NCI-H2171 treated with DMSO at 0.1 percent for 48 hours (cell line): ENCODE results near the gene PLCL1.

Experiments used
- DNase-seq: peaks from one replicate; lab custom pipeline; 2025; lab: John Stamatoyannopoulos, UW

The PLCL1 gene

GRCh38 chr2:197857476-197858107, 53.2 kb downstream of the PLCL1 start:
- DNase-seq, result no peak

GRCh38 chr2:197858607-197859140, 54.3 kb downstream of the PLCL1 start:
- no peak for DNase-seq

DNA sequence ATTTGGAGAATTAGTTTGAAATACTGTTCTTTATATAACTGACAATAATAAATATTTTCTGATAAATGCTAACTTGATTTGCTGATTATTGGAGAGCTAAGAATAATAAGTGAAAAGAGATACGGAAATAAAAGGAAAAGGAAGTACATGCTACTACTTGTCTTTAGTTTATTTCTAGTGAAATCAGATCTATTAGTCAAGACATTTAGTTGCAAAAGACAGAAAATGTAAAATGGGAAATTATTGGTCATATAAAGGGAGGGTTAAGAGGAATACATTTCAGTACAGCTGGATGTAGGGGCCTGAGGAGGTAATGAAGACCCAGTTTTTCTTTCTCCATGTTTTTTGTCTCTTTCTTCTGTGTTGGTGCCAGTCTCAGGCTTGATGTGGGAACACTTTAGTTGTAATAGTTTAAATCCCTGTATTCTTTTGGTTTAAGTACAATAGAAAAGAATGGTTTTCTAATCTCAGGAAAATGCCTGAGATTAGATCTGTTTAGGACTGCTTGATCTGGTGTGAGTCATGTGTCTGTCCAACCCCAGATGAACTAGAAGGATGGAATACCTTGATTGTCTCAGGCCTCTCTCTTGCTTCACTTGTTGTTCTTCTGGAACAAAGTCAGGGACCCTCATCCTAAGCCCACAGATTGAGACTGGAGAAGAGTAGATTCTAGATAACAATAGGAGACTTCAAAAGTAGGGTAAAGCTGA, 58.0 kb downstream of the PLCL1 start:
- no peak for DNase-seq

GRCh38 chr2:197863744-197864143, 59.4 kb downstream of the PLCL1 start:
- no peak for DNase-seq

DNA sequence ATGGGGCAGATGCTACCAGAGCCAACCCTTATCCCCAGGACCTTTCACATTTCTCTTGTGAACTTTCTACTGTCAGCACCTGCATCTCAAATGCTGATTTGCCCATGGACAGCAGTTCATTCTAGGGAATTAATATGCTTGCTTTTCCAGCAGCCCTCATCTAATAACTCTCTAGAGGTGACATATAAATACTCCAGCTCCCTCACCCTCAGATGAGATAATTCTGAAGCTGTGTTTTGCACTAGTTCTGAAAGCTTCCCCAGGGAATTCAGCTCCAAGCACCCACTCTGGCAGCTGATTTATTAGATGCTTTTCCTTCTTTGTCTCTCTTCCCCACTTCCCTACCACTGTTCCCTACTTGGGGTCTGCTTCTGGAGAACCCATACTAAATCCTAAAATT, 62.1 kb downstream of the PLCL1 start:
- DNase-seq, result no peak

DNA sequence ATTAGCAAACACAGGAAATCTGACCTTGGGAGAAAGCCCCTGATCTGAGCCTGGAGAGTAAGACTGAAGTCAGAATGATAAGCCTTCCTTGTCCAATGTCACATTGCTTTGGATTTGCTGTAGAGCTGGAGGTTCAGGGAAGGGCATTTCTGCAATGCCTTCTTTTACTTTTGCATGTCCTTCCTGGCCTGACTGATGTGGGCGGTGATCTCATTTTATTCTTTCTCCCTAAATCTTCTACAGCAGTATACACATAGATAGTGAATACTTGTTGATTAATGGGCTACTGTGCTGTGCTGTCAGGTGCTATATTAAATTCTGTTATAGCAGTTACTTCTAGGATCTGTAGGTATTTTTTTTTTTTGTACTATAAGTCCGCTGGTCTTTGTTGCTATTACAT, 62.6 kb downstream of the PLCL1 start:
- no peak for DNase-seq

DNA sequence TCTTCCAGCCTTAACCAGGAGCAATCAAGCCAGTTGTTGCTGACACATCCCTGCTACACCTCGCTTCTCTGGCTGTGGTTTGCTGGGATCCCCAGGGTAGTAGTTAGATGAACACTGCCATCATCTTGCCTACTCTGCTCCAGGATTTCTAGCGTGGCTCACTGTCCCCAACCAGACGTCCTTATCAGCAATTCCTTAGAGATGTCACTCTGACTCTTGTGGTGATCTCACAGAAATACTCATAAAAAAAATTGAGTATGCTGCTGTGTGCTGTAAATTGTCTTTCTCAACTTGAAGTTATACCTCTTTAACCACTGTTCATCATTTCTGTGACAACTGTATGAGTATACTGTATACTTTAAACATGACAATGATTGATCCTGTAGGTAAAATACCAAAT, 63.2 kb downstream of the PLCL1 start:
- DNase-seq, result no peak

- DNase-seq, result no peak
These were observed 63.8 kb downstream of the PLCL1 start for GRCh38 chr2:197868206-197868605.

DNA sequence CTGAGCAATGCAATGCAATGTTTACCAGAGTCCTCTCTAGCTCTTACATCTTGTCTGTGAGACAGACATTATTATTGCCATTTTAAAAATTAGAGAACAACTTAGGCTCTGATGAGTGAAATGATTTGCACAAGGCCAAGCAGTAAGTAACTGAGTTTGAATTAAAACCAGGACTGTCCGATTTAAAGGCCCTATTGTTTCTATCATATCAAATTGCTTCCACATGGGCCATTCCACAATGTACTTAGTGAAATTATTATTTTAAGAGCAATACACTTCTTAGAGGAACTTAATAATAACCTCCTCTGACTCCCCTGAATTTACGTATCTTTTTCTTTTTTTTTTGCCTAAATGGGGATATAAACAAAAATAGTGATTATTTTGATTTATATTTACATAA, 64.6 kb downstream of the PLCL1 start:
- no peak for DNase-seq

GRCh38 chr2:197869501-197870111, 65.2 kb downstream of the PLCL1 start:
- no peak for DNase-seq

- DNase-seq, result no peak
These were observed 65.7 kb downstream of the PLCL1 start for GRCh38 chr2:197870137-197870536.

DNA sequence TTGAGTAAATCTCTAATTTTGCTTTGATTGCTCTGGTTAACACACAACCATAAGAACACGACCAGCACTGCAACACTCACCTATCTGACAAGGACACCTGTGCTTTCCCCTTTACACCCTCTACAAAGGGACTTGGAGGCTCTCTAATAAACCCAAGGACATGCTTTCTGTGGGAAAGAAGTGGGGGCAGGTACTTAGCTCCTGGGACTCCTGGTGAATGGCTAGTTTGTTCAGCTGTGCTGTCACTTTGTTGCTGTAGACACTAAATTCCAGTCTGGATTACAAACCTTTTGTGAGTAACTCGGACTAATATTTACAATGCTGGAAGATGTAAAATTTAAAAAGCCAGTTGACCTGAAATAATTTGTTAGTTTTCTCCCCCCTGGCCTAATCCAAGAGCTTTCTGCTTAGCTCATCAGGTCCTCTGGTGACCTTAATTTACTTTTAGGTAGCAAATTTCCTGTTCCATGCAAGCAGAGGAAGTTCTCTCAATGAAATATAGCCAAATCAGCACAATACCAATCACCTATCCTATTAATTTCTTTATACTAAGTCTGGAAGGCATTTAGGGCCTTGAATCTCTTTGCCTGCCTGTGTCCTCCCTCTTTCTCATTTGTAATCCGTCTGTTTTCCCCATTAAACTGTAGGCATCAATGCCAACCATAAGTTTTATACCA, 67.5 kb downstream of the PLCL1 start:
- no peak for DNase-seq

DNA sequence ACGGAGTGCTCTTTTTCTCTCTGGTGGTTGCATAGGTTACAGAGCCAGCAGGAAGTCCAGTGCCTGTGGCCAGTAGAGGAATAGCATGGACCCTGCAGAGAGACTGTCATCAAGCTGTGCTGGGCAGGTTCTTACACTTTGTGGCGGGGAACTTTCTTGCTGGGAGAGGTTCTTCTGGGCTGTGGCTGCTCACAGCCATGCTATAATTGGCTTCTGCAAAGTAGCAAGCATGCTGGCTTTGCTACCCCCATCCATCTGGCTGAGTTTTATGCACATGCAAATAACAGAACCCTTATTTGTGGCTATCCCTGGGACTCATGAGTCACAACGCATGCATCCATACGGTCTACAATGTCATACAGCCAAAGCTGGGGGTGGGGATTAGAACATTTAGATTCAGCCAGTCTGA, 68.9 kb downstream of the PLCL1 start:
- DNase-seq, result no peak

DNA sequence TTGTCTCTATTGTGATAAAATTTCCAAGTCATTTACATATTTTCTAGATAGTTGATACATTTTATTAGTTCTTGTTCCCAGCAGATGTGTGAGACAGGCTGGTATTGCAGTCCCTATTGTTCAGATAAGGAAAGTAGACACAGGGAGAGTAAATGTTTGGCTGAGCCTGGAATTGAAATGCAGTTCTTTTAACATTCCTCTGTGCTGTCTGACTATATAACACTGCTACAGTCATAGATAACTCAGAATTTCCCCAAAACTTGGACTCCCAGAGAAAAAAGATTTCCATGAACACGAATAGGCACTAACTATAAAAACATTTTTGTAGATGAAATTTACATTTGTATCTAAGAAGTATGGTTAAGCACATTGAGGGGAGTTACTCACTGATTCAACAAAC, 71.4 kb downstream of the PLCL1 start:
- DNase-seq, result no peak

DNA sequence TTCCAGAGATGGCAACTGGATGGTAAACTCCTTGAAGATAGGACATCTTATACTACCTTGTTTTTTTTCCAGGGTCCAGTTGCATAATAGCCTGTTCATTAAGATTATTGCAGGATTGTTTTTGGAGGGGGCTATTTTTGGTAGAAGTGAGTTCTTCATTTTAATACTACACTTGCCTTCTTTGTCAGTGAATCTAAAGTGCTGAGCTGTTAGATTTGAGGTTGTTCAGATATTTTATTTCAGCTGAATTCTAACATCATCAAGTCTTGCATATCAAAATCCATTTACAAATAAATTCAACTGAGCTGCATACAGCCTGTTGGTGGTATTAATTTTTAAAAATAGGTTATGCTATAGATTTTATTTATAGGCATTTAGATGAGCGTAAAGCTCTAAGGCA, 72.1 kb downstream of the PLCL1 start:
- DNase-seq, result no peak

- no peak for DNase-seq
These were observed 72.6 kb downstream of the PLCL1 start for GRCh38 chr2:197877038-197877437.

DNA sequence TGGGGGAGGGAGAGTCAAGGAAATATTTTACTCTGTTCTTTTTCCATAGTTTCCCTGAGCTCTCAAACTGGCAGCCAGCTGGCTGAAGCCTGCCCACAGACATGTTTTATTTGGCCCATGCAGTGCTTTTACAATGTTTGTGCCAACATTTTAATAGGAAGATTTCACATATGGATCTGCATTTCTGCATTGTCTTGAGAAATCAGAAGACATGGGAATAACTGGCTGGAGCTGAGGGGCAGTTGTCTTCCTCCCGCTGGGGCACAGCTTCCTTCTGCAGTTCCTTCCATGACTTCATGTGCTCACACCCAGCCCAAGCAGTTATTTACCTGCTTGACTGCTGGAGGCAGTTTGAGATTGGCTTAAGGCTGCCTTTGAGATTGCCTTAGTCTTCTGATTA, 74.4 kb downstream of the PLCL1 start:
- DNase-seq, result no peak

GRCh38 chr2:197879812-197880408, 75.5 kb downstream of the PLCL1 start:
- no peak for DNase-seq

- no peak for DNase-seq
These were observed 79.1 kb downstream of the PLCL1 start for GRCh38 chr2:197883354-197884032.

DNA sequence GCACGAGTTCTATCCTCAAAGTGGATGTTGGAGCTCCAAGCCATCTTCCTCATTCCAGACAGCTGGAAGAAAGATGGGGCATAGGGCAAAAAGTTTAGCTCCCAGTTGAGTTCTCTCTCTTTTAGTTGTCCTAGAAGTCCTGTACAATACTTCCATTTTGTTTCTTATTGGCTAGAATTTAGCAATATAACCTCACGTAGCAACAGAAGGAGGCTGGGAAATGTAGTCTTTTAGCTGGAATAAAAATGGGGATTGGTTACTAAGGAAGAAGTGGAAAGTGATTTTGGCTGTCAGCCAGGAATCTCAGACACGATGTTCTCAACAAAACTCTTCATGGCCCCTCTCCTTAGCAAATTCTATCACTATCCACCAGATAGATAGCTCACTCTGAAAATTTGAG, 79.9 kb downstream of the PLCL1 start:
- DNase-seq, result no peak

- DNase-seq, result no peak
These were observed 80.7 kb downstream of the PLCL1 start for GRCh38 chr2:197885126-197885525.

DNA sequence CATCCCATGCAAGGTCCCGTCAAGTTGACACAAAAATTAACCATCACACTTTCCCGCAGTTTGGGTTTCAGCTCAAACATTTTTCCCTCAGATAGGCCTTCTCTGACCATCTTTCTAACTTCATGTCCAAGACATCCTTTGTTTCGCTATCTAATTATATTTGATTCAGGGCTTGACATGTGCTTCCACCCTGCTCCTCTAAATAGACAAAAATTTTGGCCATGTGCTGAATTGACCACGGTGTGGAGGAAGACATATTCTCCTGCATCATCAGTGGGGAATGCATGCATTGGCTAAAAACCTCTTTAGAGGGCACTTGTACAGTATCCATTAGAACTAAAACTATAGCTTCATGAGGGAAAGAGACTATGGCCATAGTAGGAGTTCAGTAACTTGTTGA, 81.2 kb downstream of the PLCL1 start:
- DNase-seq, result no peak
